Body of pancreas (tissue), 4 donors: Measurements from ENCODE around the gene SPEF2.

Source experiments
- CTCF ChIP-seq, 7 experiments: fragments of 450-650 bp in 4 of 7; fragments of 200-600 bp in 3 of 7; sonication (generic) in 3 of 7; IDR thresholded peaks; one replicate each; pipeline ENCODE4 v1.5.1; 2016 to 2019; ENCODE audit warnings: antibody characterized with exemption in 7 of 7
- POLR2A ChIP-seq, 3 donors: fragments of 450-650 bp; IDR thresholded peaks; one replicate each; pipeline ENCODE4 v1.6.1; 2016; ENCODE audit warnings: antibody characterized with exemption in 3 of 3, mild to moderate bottlenecking in 2 of 3

DNA sequence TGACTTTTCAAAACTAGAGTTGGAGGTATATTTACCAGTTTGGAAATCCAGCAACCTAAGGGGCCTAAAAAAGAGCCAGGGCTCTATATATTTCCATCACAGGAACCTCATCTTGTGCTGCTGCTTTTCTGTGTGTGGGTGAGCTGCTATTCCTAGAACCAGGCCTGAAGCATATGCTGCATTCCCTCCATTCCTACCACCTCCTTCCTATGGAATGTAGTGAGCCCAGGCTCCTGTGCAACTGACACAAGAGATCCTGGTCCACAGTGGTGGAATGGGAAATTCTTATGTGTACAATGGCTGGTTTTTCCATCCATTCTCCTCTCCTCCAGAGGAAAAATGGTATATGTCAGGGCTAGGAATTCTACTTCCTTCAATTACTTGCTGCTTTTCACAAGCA is 39.1 kb downstream of the SPEF2 start:
- TF ChIP-seq CTCF (IDR thresholded peaks at IDR 0.05), result no peak
- no peak for TF ChIP-seq POLR2A (IDR thresholded peaks at IDR 0.05)
